Frontal cortex (tissue), 4 donors: ENCODE results near the gene STK24. TPM values are rescaled to one million over a fixed set of nuclear protein-coding genes. Genes with fewer than 3 reads are reported as not detected.
"Not testable (repeated sequence)": the region's sequence is repeated elsewhere in the genome, so short reads cannot be mapped to it uniquely, and the experiment has no call there.

Experiments used
- DNase-seq, 2 donors: peaks; one replicate each; pipeline ENCODE4 v3.0.0; 2012; ENCODE audit warnings: low spot score in 2 of 2
- FAIRE-seq: peaks from 2 replicates; lab custom pipeline; 2012; peaks lifted over from hg19 to GRCh38; lab: Jason Lieb, UNC
- total RNA-seq: library from RNA; depleted of rRNA; stranded (reverse); fragments of >200 nt; gene quantifications from one replicate; pipeline ENCODE4 v1.2.3, GENCODE V29; 2014
- donor health status: control.
- donor health status: control.
- donor health status: control.

The STK24 gene
- total RNA-seq, 1 donor from 2014 or later = 26.1 TPM

DNA sequence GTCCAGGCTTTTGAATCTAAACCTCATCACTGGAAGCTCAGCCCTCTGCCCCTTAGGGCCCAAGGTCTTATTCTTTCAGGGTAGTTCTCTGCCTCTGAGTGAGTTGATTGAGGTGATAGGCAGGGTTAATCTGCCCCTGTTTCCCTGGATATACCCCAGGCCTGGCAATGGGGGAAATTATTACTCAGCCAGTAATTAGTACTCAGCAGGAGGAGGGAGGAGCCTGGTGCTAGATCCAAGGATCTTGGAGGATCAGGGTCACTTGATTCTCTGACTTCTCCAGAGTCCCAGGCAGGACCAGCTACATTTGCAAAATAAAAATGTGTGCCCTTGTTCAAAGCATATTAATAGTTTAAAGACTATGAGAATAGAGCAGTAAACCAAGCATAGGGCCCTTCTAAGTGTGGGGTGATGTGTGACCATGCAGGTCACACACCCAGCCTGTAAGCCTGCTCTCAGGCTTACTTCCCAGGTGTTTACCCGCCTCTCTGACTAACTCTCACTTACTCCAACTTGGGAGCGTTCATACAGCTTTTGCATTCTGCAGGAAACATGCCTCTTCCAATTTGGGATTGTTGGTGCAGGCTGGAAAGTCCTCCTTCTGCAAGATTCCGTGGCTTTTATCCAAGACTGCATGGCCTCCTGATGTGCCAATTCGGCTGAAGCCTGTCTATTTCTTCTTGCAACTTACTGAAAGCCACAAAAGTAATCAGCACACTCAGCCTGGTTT, 7.9 kb upstream of the STK24 start:
- no peak for FAIRE-seq
- no peak for DNase-seq

DNA sequence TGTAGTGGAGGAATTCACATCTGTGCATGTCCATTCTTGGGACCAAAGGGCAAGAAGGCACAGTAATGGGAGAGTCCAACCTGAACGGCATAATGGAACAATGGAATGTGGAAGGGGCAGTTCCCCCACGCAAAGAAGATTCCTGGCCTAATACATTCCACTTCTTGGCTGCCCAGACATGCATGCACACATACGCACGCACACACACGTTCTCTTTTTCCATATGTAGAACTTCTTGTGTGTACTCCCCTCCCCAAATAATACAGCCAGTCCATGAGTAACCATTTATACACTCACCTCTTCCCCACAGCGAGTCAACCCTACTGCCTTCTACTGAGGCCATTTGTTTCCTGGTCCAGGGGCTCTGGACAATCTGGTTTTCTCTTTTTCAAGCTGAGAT, 6.0 kb upstream of the STK24 start:
- no peak for FAIRE-seq
- DNase-seq = no peak

DNA sequence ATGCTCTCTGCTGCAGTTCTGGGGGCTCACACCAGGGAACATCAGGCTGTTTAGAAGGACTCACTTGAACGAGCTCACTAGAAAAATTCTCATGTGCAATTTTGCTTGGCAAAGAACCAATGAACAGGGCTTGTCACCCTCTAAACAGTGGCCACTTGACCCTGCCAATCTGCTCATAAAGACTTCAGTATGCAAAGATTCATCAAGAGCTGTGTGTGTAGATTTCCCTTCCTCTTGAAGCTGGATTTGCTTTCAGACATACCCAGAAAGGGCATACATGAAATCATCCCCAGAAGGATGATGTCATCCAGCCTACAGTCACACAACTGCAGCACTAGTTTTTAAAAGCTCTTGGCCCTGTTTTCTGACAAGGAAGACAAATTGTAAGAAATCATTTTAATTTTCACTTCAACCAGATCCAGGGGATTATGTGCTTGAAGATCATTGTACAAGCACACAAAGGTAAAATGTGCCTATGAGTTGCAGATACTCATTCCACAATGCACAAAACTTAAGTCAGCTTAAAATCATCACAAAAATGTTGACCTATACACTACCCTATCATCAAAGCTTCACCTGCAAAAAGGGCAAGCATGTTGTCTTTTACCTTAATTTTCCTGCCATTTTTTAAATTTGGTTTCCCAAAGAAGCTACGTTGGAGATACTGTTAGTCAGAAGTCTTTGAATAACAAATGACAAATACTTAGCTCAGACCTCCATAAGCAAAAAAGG, 5.2 kb upstream of the STK24 start:
- FAIRE-seq (no peak), DNase-seq (no peak)

DNA sequence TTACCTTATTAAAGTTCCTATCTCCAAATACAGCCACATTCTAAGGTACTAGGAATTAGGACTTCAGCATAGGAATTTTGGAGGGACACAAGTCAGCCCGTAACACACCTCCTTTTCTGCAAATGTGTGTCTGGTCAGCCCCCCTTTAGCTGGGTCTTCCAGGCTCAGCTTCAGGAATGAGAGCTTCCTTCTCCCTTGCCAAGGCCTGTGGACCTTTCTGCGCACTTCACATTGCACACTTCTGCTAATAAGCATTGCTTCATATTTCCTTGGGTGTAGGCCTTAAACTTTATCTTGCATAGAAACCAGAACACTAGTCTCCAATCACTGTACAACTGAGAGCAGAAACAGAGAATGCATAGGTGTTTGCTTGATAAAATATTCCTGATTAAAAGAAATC, 4.5 kb upstream of the STK24 start:
- DNase-seq = no peak
- FAIRE-seq = no peak

DNA sequence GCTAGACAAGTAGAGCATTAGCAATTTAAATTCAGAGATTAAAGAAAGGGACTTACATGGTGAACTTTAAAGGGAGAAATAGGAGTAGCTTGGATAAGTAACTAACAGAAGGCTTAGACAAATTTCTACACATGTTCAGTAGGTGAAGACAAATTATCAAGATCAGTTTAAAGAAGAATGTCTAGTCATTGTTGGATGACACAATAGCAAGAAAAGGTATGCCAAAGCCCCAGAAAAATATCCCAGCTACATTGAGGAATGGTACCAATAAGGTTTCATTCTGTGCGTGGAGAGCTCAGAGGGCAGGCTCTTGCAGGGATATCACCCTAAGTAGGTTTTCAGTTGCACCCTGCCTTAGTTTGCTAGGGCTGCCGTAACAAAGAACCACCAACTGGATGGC, 3.5 kb upstream of the STK24 start:
- no peak for FAIRE-seq
- no peak for DNase-seq

DNA sequence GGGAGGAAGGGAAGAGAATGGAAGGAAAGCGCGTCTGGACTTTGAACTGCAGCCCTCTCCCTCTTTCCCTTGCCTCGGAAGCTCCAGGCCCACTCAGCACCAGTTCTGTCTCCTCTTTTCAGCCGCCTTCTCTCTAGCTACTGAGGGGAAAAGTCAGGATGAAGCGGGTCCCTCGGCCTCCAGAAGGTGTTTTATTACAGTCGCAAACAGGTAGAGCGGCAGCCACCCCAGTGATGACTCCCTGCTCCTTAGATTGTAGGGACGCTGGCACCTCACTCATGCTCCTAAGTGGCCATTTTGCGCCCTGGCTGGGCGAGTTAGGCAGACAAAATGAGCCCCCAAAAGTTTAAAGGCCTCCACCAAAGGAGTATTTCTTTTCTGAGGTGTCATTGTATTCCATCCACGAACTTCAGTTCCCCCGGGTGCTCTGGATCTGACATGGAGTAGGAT, 954 bp upstream of the STK24 start:
- FAIRE-seq = no peak
- DNase-seq = no peak

DNA sequence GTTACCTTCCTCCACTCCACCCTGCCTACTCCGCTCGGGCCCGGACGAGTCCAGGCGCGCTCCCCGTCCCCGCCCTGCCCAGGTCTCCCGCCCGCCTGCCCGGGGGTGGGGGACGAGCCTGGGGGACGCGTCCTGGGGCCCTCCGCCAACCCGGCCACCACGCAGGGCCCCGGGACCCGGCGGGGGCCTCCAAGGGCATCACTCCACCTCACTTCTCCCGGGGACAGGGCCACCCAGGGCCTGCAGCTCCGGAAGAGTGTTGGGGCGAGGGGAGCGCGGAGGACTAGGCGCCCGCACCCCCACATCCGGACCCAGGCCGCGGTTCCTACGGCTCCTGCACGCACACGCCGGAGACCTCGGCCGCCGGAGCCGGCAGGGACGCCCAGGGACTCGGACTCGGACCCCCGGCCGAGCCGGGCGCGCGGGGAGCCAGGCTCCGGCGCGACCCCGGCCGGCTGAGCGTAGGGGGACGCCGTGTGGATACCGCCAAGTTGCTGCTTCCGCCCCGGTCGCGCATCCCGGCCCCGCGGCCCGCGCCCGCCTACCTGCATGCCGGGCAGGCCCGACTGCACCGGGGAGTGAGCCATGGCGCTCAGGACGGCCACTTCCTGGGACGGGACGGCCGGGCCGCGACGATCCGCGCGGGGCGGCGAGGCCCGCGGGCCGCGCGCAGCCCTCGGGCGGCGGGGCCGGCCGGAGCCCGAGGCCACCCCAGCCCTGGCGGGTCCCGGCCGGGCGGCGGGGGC, 534 bp downstream of the STK24 start:
- no peak for FAIRE-seq
- DNase-seq = peak in 1 of 2 donors; percentile 58

DNA sequence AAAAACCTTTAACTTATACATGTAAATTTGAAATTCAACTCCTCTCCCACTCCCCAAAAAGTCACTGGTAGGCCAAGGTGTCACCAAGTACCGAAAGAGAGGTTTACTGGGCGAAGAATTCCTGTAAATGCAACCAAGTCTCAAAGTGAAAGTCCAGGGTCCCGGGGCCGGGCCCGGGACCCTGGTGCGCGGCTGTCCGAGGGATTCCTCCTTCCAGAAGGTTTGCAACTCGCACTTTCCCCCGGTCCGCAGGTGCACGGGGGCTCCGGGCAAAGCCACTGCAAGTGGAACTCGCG, 1.1 kb downstream of the STK24 start:
- DNase-seq = no peak
- no peak for FAIRE-seq

DNA sequence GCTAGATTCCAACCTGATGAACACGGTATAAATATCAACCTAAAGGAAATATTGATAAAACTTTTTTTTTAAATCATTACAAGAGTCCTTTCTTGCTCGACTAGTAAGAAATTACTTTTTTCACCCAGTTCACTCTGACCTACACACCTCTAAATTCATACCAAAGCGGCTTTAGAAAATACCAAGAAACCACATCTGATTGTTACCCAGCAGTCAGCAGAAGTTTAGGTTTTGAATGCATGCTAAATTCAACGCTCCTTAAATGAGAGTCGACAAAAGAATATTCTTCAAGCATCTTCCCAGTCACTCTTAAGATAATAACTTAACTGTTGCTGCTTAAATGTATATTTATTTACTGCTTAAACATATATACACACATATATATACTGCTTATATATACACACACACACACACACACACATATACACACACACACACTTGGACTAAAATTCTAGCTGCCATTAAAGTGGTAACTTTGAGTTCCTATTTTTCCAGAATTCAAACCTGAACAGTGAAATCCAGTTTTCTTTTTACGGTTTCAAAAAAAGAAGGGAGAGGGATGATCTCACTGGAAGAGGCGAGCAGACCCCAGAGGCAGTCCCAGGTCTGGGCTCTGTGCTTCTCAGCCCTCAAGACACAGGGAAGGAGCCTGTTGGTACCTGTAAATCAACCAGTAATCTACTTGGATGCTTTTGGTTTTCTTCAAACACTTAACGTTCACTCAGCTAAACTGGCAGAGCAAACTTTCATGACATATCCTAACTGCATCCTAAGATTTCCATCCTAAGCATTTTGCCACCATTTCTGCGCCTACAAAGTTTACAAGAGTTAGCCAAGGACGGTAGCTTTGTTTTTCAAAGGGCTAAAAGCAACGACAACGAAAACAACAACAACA, 1.7 kb downstream of the STK24 start:
- FAIRE-seq (no peak), DNase-seq (no peak)

DNA sequence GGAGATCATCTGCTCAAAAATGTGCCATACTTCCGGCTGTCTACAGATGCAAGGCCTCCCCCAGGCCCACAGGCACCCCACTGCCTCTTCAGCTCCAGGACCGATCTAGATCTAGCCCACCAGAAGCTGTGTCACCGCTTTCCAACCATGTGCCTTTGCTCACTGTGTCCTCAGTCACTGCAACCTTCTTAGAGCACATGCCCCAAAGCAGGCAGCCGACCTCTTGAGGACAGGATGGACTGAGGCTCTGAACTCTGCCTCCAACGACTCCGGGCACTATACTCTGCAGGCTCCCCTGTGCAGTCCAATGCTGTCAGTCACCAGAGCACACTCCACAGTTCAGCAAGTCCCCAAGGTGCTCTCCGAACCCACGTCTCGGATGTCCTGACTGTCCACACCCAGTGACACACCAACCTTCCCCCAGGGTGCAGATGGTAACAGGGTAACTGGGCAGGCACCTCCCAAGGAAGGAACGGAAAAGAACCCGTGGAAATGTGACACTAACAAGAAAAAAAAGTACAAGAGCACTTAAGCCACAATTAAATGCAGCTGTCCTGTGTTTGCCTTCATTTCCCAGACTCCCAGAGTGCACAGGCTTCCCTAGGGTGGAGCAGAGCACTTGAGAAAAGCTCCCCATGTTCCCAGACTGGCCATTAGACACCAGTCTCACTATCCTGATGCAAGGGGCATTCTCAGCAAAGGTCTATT, 4.8 kb downstream of the STK24 start:
- FAIRE-seq (no peak), DNase-seq (no peak)

DNA sequence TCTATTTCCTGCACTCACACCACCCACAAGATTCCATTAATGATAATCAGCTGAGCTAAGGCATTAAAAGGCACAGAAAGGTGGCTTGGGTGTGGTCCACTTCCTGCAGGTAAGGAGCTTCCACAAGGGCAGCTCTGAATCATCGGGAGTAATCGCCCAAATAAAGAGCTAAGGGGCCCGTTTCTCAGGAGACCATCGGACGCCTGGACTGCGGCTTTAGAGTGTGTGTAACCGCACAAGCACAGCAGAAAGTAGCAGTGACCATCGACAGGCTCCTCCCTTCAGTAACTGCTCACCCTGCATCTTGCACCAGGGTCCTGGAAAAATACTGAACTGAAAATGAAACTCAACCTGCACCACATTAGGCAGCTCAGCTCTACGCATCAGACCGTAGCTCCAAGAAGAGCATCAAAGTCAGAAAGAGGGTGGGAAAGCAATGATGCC, 6.0 kb downstream of the STK24 start:
- DNase-seq = no peak

DNA sequence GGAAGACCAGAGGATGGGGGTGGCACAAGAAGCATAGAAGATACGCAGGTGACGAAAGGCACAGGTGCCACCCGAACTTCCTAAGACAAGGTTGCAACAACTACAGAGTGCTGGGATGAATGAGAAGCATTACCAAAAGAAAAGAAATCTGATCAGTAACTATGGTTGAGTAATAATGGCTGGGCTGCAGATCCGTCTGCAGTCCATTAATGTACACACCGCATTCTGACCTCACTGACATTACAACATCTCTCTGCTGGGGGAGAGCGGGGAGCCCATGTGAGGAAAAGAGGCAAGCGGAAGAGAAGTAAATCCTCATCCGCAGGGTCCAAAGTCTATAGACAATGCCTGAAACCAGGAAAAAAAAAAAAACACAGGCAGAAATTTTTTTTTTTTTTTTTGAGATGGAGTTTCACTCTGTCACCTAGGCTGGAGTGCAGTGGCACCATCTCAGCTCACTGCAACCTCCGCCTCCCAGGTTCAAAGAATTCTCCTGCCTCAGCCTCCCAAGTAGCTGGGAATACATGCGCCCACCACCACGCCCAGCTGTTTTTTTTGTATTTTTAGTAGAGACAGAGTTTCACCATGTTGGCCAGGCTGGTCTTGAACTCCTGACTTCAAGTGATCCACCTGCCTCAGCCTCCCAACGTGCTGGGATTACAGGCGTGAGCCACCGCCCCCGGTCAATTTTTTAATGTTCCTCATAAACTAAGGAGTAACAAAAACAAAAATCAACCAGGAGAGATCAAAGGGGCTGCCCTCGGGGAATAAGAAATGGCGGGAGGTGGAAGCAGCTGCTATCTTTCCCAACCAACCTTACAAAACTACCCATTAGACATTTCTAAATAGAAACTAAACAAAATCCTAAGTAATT, 7.2 kb downstream of the STK24 start:
- not testable (repeated sequence) for FAIRE-seq, DNase-seq

More for the DNA sequence above, 6.0 kb downstream of the STK24 start:
- no peak for FAIRE-seq

DNA sequence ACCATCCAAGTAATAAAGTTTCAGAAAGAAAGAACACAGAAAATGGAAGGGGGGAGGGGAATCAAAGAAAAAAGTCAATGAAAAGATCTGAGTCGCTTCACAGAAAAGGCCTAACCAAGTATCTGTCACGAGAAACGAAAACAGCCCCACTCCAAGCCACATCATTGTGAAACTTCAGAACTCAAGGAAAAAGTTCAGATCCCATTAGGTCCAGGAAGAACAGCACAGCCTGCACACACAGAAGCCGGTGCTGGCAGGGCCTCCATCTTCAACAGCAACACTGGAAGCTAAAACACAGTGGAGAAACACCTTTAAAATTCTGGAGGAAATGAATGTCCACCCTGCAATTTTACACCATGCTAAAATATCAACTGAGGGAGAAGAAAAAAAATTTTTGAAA, 8.0 kb downstream of the STK24 start:
- no peak for FAIRE-seq
- no peak for DNase-seq

DNA sequence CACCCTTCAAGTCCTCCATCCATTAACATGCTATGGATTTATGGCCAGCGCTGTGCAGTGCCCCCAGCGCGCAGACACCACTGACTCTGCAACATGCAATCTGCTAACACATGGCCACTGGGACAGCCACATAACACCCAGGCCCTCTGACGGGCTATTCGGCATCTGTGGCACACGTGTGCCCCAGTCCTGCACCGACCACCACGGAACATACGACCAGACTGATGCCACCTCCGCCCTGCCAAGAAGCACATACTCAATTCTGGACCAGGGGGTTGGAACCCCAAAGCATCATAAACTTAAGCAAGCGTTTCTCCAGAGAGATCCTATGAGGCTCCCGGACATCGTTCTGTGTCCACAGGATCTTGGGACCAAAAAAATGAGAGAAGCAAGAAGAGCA, 9.8 kb downstream of the STK24 start:
- FAIRE-seq = no peak
- no peak for DNase-seq

DNA sequence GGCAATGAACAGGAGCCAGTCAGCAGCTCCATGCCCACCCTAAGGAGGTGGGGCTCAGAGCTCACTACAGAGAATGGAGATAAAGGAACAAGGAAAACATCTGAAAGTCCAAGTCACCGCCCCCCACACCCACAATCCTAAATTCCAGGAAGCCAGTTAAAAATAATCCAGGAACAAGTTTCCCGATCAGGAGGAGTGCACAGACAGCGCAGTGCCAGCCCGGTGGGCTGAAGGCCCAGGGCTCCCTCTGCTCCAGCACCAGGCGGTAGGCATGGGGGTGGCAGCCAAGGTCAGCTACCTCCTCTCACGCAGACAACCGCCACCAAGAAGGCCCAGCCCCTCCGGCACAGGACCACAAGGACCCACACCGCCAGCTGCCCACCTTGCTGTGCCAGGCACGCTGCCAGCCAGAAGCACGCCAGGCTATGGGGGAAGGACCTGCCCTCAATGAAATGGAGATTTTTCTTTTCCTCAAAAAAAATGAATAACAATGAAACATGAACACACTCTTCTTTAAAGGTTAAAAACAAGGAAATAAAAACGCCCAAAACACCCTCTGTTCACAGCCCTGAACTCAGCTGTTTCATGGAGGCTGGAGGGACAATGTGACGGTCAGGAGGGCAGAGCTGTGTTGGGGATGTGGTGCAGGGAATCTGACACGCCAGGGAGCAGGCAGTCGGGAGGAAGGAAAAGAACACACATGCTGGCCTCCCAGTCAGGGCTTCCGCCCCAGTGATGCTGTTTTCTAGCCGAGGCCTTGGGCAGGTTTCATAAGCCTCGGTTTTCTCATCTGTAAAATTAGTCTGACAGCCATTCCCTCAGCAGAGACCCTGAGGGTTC, 11.0 kb downstream of the STK24 start:
- FAIRE-seq = no peak

DNA sequence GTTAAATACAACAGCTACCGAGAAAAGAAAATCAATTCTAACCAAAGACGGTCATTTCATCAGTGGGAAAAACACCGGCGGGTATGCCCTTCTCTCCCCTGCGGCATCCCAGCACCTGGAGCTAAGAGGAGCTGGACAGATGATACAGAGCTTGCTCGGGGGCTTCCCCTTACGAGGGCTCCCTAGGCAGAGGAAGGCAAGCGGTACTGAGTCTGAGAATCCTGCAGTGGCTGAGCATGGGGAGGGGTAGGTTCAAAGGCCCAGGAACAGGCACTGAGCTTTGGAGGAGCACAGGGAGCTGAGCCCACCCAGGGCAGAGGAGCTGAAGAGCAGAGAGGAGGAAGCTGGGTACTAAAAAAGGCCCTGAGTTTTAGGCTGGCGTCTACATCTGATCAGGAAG, 12.7 kb downstream of the STK24 start:
- DNase-seq (no peak), FAIRE-seq (no peak)

More for the DNA sequence above, 11.0 kb downstream of the STK24 start:
- no peak for DNase-seq

DNA sequence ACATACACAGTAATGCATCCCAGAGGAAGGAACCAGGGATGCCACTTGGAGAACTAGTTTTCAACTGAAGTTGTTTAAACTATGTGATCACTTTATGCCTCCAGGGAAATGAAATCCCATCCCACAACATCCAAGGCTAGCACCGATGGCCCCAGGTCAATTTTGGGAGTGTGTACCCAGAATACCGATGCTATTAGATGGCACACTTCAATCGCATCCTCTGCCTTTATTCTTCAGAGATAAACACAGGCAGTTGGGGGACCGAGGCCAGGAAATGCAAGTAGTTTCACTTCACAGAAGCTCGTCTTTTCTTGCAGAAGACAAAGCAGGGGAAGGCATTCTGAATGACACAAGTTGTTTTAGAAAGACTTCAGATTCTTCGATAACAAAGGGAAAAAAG, 13.8 kb downstream of the STK24 start:
- no peak for DNase-seq
- no peak for FAIRE-seq

DNA sequence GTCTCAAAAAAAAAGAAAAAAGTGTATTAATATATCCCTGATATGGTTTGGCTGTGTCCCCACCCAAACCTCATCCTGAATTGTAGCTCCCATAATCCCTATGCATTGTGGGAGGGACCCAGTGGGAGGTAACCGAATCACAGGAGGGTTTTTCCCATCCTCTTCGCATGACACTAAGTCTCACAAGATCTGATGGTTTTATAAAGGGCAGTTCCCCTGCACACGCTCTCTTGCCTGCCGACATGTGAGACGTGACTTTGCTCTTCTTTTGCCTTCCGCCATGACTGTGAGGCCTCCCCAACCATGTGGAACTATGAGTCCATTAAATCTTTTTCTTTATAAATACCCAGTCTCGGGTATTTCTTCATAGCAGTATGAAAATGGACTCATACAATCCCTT, 17.7 kb downstream of the STK24 start:
- DNase-seq (no peak), FAIRE-seq (no peak)
